HL-60 (cell line): ENCODE data around the gene ST3GAL4.

Experiments used
- DNase-seq, 2 experiments: peaks; one replicate each; pipeline ENCODE4 v3.0.0-alpha.2; 2010 to 2020; ENCODE audit warnings: low read depth in 1 of 2, low spot score in 1 of 2
- H3K27ac ChIP-seq: fragments of 250-450 bp; sonication (Bioruptor Pico); replicated peaks from 2 replicates; pipeline ENCODE4 v1.5.1; 2020; ENCODE audit warnings: mild to moderate bottlenecking, moderate library complexity
- H3K27me3 ChIP-seq: fragments of 250-450 bp; sonication (Bioruptor Pico); 2 replicates; pipeline ENCODE4 v1.5.1; 2021; ENCODE audit warnings: mild to moderate bottlenecking, moderate library complexity; ENCODE audit not compliant: insufficient read depth, poor library complexity, severe bottlenecking
- H3K4me3 ChIP-seq: replicated peaks from 2 replicates; pipeline ENCODE4 v1.5.1; 2011; ENCODE audit warnings: mild to moderate bottlenecking, control low read depth, low read length; ENCODE audit not compliant: insufficient read depth
- CTCF ChIP-seq: IDR thresholded peaks from one replicate; pipeline ENCODE4 v1.5.1; 2011; ENCODE audit warnings: low read length, control low read depth, inconsistent platforms; ENCODE audit not compliant: insufficient read depth
- GABPA ChIP-seq: IDR thresholded peaks from 2 replicates; pipeline ENCODE4 v1.6.1; 2012; ENCODE audit warnings: low read depth
- POLR2AphosphoS5 ChIP-seq: IDR thresholded peaks from 2 replicates; pipeline ENCODE4 v1.6.1; 2012; ENCODE audit warnings: low read depth
- SPI1 ChIP-seq: IDR thresholded peaks from 2 replicates; pipeline ENCODE4 v1.6.1; 2012; ENCODE audit warnings: low read depth, mild to moderate bottlenecking, borderline replicate concordance
- TF ChIP-seq, protein P1 (sequence below): IDR thresholded peaks from 2 replicates; pipeline ENCODE4 v1.6.1; 2012; ENCODE audit warnings: low read depth; ENCODE audit not compliant: insufficient replicate concordance

Gene ST3GAL4

GRCh38 chr11:126413843-126414405 is 58.4 kb downstream of the ST3GAL4 start:
- no peak overlapping the region for H3K27ac ChIP-seq
- TF ChIP-seq POLR2AphosphoS5 (no peak), GABPA (no peak), CTCF (no peak), SPI1 (no peak)
- TF ChIP-seq, protein P1, sequence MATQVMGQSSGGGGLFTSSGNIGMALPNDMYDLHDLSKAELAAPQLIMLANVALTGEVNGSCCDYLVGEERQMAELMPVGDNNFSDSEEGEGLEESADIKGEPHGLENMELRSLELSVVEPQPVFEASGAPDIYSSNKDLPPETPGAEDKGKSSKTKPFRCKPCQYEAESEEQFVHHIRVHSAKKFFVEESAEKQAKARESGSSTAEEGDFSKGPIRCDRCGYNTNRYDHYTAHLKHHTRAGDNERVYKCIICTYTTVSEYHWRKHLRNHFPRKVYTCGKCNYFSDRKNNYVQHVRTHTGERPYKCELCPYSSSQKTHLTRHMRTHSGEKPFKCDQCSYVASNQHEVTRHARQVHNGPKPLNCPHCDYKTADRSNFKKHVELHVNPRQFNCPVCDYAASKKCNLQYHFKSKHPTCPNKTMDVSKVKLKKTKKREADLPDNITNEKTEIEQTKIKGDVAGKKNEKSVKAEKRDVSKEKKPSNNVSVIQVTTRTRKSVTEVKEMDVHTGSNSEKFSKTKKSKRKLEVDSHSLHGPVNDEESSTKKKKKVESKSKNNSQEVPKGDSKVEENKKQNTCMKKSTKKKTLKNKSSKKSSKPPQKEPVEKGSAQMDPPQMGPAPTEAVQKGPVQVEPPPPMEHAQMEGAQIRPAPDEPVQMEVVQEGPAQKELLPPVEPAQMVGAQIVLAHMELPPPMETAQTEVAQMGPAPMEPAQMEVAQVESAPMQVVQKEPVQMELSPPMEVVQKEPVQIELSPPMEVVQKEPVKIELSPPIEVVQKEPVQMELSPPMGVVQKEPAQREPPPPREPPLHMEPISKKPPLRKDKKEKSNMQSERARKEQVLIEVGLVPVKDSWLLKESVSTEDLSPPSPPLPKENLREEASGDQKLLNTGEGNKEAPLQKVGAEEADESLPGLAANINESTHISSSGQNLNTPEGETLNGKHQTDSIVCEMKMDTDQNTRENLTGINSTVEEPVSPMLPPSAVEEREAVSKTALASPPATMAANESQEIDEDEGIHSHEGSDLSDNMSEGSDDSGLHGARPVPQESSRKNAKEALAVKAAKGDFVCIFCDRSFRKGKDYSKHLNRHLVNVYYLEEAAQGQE = no peak
- H3K4me3 ChIP-seq = no peak overlapping the region
- DNase-seq = no peak
- no peaks in the 10 kb centered on the region for H3K27me3 ChIP-seq

DNA sequence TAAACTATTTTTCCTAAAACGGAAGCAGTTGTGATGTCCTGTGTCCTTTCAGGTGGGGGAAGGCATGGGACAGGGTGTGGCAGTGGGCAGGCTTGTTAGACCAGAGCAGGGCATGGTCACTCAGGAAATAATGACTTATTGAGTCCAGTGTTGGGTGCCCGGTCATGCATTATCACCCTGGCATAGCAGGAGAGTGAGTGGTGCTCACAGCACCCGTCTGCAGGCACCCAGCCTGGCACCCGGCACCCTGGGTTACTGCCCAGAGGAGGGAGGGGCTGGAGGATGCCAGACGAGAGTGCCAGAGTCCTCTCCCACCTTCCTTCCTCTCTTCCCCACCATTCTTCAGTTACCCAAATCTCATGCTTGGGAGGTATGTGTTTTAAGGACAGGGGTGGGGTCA is 59.1 kb downstream of the ST3GAL4 start:
- no peak for DNase-seq
- no peaks in the 10 kb centered on the region for H3K27me3 ChIP-seq
- no peak overlapping the region for H3K4me3 ChIP-seq
- no peak for TF ChIP-seq GABPA
- TF ChIP-seq CTCF = no peak
- TF ChIP-seq POLR2AphosphoS5 = no peak
- TF ChIP-seq SPI1 = no peak
- TF ChIP-seq, protein P1 = no peak
- H3K27ac ChIP-seq = no peak overlapping the region

GRCh38 chr11:126415128-126415527 is 59.6 kb downstream of the ST3GAL4 start:
- H3K27ac ChIP-seq = no peak overlapping the region

More at GRCh38 chr11:126415128-126415527, 59.6 kb downstream of the ST3GAL4 start:
- TF ChIP-seq, protein P1 = no peak
- TF ChIP-seq GABPA (no peak), CTCF (no peak), POLR2AphosphoS5 (no peak), SPI1 (no peak)
- Histone ChIP-seq H3K27me3 (no peaks in the 10 kb centered on the region), H3K4me3 (no peak overlapping the region)
- DNase-seq = no peak
